SKM-1 treated with dmso at 0.1 percent for 144 hours (cell line): Measurements from ENCODE around the gene C1QL1.

Experiments used
- DNase-seq: peaks from one replicate; lab custom pipeline; 2025; ENCODE audit not compliant: unreplicated experiment; lab: John Stamatoyannopoulos, UW

The C1QL1 gene

DNA sequence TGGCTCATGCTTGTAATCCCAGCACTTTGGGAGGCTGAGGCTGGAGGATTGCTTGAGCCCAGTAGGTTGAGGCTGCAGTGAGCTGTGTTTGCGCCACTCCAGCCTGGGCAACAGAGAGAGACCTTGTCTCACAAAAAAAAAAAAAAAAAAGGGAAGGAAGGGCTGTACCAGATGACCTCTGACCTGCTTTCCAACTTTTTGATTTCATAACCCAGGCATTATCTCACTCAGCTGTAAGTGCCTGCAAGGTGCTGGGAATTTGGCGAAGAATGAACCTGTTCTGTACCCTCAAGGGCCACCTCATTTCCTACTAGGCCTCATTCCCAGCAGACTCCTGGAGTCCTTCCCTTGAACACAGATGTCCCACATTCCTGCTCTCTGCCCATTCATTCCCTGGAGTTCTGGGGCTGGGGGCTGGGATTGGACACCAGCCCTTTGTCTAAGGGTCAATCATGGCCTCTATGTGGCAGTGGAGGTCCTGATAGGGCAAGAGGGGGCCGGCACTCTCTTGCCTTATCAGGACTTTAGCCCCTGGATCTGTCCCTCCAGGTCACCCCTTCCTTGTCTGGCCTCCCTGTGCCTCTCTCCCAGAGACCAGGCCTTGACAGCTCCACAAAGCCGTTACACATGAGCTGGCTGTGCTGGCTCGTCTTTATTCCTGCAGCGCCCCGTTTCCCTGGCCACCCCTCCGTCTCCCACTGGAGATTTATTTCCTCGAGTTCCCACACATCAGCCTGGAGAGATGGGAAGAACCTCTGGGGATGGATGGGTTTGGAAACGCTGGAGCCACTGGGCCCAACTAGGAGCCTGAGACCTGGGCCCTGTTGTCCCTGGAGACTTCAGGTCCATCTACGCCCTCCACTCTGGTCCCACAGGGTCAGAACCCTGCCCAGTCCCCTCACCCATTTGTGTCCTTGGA lies 52.0 kb downstream of the C1QL1 start:
- DNase-seq, result peak; percentile 48

DNA sequence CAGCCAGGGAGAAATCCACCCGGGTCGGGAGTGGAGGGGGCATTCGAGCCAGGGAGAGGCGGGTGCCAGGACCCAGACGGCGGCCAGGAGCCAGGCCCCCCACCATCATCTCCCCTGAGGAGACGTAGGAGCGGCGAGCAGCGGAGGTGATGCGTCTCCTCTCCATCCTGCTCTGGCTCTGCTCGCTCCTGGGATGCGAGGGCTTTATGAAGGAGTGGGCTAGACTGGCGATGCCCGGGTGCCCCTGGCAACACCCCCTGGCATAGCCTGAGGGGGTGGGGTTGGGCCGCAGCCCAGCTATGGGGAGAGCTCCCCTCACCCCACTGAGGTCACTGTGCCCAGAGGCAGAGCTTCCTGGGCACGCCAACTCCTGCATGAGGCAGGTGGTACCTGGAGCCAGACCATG lies 52.8 kb downstream of the C1QL1 start, which contains the start of gene GFAP:
Gene GFAP (minus strand): TSS at position 180 of the 406 bp plus-strand sequence. CDS start 14 bp downstream, at position 166.
- no peak for DNase-seq

GRCh38 chr17:44914698-44915271 lies 53.3 kb downstream of the C1QL1 start:
- no peak for DNase-seq

- no peak for DNase-seq
Measured at GRCh38 chr17:44914148-44914547, 54.0 kb downstream of the C1QL1 start.

- no peak for DNase-seq
Measured at GRCh38 chr17:44913676-44914075, 54.4 kb downstream of the C1QL1 start.

DNA sequence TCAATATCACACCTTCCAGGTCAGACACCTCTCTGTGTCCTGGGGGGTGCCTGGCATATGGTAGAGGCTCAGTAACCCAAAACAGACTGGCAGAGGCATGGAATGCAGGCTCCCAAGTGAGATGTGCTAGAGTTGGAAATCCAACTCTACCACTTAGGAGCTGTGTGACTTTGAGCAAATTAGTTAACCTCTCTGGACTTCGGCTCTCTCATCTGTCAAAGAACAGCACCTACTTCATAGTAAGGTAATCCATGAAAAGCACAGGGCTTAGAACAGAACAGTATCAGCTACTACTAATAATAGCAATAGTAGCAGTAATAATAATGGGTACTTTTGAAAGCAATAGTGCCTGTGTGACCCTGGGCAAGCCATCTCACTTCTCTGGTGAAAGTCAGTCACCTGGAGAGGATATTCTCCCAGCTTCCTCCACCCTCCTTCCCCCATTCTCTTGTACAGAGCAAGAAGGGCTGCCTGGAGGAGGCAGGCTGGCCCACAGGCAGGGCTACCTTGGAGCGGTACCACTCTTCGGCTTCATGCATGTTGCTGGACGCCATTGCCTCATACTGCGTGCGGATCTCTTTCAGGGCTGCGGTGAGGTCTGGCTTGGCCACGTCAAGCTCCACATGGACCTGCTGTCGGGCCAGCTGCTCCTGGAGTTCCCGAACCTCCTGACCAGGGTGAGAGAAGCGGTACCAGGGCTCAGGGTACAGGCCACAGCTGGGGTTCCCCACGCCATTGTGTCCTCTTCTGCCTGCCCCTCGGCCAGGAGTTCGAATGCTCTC lies 55.1 kb downstream of the C1QL1 start:
- DNase-seq, result no peak

GRCh38 chr17:44911133-44912001 lies 56.7 kb downstream of the C1QL1 start:
- peak; percentile 30 for DNase-seq

DNA sequence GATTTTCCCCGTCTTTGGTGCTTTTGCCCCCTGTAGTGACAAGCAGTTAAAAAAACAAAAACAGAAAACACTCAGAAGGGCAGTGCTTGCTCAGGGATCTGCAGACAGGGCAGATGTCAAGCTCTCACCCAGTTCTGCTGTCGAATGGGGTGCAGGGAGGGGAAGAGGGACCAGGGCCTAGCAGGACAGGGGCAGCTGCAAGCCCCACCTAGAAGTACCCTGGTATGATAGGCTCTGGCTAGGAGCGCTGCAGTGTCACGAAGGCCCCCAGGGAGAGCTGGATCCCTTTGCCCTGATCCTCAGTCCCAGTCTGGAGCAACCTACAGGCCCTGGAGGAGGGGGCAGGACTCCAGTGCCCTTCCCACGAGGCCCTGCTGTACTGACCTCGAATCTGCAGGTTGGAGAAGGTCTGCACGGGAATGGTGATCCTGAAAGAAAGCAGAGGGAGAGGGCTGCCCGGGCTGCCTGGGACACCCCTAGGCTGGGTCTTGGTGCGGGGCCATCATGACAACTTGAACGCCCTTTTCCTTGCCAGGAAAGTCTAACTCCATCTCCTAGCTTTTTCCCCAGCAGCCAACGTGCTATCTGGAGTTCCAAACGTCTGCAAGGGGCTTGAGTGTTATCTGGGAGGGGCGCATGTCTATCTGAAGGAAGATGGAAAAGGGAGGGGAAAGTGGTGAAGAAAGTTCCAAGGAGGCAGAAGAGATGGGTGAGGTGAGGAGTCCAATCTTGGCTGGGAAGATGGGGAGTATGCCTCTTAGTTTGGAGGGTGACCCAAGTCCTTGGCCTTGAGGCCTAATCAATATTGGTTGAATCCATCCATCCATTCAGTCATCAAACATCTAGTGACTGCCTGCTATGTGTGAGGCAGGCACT lies 57.6 kb downstream of the C1QL1 start:
- no peak for DNase-seq
